ENCODE measurements around the gene ACOT2. TPM values are rescaled to one million over a fixed set of nuclear protein-coding genes. Genes with fewer than 3 reads are reported as not detected.
"Not testable (repeated sequence)": the region's sequence is repeated elsewhere in the genome, so short reads cannot be mapped to it uniquely, and the experiment has no call there.

The ACOT2 gene, protein sequence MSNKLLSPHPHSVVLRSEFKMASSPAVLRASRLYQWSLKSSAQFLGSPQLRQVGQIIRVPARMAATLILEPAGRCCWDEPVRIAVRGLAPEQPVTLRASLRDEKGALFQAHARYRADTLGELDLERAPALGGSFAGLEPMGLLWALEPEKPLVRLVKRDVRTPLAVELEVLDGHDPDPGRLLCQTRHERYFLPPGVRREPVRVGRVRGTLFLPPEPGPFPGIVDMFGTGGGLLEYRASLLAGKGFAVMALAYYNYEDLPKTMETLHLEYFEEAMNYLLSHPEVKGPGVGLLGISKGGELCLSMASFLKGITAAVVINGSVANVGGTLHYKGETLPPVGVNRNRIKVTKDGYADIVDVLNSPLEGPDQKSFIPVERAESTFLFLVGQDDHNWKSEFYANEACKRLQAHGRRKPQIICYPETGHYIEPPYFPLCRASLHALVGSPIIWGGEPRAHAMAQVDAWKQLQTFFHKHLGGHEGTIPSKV
- total RNA-seq: 10 to 100 TPM in 2 of 3 donors, 1 to 10 TPM in 1; 7.2 to 11.4 (median 10.7) TPM

DNA sequence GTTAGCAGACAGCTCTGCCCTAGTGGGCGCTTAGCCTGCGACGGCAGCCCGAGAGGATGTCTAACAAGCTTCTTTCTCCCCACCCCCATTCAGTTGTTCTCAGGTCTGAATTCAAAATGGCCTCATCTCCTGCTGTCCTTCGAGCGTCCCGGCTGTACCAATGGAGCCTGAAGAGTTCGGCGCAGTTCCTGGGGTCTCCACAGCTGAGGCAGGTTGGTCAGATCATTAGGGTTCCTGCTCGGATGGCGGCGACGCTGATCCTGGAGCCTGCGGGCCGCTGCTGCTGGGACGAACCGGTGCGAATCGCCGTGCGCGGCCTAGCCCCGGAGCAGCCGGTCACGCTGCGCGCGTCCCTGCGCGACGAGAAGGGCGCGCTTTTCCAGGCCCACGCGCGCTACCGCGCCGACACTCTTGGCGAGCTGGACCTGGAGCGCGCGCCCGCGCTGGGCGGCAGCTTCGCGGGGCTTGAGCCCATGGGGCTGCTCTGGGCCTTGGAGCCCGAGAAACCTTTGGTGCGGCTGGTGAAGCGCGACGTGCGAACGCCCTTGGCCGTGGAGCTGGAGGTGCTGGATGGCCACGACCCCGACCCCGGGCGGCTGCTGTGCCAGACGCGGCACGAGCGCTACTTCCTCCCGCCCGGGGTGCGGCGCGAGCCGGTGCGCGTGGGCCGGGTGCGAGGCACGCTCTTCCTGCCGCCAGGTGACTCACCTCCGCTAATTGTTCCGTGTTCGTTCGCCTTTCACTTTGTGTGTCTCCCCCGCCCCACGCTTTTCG, at the start of gene ACOT2:
Gene ACOT2, plus strand, starts transcription at position 29 of the 774 bp plus-strand sequence. Its CDS starts 28 bp downstream, at position 57.
- not testable (repeated sequence) for H3K27me3 Mint-ChIP-seq (ENCODE audit: low read depth); H3K9me3 Mint-ChIP-seq
- H3K4me1 Mint-ChIP-seq (ENCODE audit: low read depth): peaks cover 53% of the 10 kb centered on the region
- H3K4me3 Mint-ChIP-seq: peak within 1 kb of the TSS; percentile 95
- peak; percentile 85 for DNase-seq
- peaks cover 24% of the 10 kb centered on the region for H3K36me3 Mint-ChIP-seq (ENCODE audit: insufficient read depth)
- ATAC-seq: peak; percentile 85 to 86

DNA sequence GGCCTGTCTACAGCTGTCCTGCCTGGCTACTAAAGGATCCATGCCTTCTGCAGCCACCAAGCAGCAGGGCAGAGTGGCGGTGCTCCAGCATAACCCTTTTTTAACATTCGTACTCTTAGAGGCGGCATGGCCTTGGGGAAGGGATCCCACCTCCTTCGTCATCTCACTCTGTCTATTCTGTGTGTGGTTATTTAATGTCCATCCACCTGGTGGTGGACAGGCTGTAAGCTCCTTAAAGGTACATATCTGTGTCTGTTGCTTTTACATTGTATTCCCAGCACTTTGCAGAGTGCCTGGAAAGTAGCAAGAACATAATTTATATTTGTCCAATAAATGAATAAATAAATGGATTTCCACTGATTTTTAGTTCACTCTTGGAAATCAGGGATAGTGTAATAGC, 47.8 kb upstream of the ACOT2 start:
- Mint-ChIP-seq H3K27me3 (ENCODE audit: low read depth) (no peaks in the 10 kb centered on the region), H3K4me3 (no peak overlapping the region), H3K9me3 (no peaks in the 10 kb centered on the region), H3K36me3 (ENCODE audit: insufficient read depth) (peaks cover 3% of the 10 kb centered on the region), H3K4me1 (ENCODE audit: low read depth) (no peaks in the 10 kb centered on the region)
- ATAC-seq (no peak), DNase-seq (no peak)

DNA sequence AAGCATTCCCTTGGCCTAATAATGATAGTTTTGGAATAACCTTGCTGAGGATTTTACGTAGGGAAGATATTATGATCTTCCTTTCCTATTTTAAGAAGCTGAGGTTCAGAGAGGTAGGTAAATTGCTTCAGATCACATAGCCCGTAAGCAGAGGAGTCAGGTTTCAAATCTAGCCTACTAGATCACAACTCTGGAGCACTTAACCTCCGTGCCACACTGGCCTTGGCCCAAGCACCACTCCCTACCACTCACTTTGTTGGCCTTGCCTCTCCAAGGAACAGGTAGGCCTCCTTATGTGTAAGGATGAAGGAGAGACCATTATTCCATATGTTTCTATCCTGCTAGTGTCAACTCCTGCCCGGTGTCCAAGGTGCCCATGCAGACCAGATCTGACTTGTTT, 44.5 kb upstream of the ACOT2 start:
- H3K9me3 Mint-ChIP-seq: no peaks in the 10 kb centered on the region
- no peak for DNase-seq

DNA sequence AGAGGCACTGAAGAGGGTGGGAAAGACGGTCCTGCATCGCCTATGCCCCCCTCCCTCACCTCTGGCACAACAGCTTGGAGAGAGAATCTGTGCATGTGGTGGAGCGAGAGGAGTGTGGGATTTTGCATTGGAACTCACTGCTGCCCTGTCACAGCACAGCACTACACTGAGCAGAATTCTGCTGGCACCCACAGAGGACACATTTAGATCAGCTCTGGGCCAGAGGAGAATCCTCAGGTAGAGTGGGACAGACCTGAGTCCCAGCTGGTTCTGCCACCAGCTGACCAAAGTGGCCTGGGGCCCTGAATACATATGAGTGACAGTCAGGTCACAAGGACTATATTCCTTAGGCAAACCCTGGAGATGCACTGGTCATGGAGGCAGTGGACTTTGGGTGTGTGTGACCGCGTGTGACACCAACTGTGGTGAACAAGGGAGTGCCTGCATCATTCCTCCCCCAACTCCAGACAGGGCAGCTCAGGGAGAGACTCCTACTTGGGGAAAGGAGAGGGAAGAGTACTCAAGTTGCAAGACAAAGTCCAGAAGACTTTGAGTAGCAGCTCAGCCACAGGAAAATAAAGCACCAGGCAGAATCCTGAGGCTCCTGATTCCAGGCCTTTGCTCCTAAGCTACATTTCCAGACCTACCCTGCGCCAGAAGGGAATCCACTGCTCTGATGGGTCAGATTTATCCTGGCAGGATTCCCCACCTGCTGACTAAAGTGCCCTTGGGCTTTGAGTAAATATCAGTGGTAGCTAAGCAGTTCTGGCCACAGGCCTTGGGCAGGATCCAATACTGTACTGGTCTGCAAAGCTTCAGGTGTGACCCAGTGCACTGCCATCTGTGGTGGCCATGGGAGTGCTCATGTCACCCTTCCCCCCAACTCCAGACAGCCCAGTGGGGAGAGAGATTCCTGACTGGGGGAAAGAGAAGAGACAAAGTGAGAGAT, 42.7 kb upstream of the ACOT2 start:
- ATAC-seq (no peak), DNase-seq (no peak)
- H3K27me3 Mint-ChIP-seq (ENCODE audit: low read depth): no peaks in the 10 kb centered on the region
- H3K9me3 Mint-ChIP-seq: no peaks in the 10 kb centered on the region
- peaks cover 3% of the 10 kb centered on the region for H3K36me3 Mint-ChIP-seq (ENCODE audit: insufficient read depth)
- H3K4me1 Mint-ChIP-seq (ENCODE audit: low read depth): no peaks in the 10 kb centered on the region
- no peak overlapping the region for H3K4me3 Mint-ChIP-seq

More for the DNA sequence above, 44.5 kb upstream of the ACOT2 start:
- Mint-ChIP-seq H3K27me3 (ENCODE audit: low read depth) (no peaks in the 10 kb centered on the region), H3K4me3 (no peak overlapping the region), H3K36me3 (ENCODE audit: insufficient read depth) (peaks cover 3% of the 10 kb centered on the region), H3K4me1 (ENCODE audit: low read depth) (no peaks in the 10 kb centered on the region)
- no peak for ATAC-seq

DNA sequence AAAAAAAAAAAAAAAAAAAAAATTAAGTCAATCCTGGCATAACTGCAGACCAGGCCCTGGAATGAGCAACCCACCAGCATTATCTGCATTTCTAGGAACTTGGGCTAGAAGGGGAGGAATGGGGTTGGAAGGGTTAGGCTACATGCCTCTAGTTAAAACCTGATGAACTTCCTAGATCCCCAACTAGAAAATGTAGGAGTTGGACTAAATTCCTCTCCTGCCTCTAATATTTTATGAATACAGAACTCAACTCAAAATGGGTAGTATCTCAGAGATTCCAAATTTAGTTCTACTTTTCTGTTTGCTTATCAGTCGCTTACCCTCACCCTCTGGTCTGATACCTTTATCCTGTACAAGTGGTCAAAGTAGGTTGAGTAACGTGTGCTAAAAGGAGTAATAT, 39.7 kb upstream of the ACOT2 start:
- H3K9me3 Mint-ChIP-seq; H3K4me1 Mint-ChIP-seq (ENCODE audit: low read depth); H3K4me3 Mint-ChIP-seq; DNase-seq; H3K27me3 Mint-ChIP-seq (ENCODE audit: low read depth); H3K36me3 Mint-ChIP-seq (ENCODE audit: insufficient read depth); ATAC-seq: not testable (repeated sequence)

DNA sequence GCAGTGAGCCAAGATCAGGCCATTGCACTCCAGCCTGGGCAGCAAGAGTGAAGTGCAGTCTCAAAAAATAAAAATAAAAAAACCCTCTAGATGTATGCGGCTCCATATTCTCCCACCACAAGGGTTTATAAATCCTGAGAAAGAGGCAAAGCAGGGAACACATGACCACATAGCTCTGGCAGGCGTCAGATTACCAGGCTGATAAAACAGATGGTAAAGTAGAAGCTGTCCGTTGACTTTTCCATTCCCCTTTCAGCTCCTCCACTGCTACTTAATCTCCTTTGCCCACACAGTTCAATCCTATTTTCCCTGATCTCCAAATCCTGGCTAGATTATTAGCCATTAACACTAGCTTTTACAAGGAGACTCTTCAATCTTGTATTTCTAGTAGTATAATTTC, 37.0 kb upstream of the ACOT2 start:
- H3K9me3 Mint-ChIP-seq: not testable (repeated sequence)

DNA sequence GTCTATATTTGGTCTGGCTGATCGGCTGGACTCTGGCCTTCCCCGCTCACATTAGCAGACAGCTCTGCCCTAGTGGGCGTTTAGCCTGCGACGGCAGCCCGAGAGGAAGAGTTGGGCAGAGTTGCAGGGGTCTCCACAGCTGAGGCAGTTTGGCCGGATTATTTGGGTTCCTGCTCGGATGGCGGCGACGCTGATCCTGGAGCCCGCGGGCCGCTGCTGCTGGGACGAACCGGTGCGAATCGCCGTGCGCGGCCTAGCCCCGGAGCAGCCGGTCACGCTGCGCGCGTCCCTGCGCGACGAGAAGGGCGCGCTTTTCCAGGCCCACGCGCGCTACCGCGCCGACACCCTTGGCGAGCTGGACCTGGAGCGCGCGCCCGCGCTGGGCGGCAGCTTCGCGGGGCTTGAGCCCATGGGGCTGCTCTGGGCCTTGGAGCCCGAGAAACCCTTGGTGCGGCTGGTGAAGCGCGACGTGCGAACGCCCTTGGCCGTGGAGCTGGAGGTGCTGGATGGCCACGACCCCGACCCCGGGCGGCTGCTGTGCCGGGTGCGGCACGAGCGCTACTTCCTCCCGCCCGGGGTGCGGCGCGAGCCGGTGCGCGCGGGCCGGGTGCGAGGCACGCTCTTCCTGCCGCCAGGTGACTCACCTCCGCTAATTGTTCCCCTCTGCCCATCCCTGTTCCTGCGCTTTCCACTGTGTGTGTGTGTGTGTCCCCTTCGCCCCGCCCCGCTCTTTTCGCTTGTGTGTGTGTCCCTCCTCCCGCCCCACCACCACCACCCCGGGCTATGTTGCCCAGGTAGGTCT, 31.6 kb upstream of the ACOT2 start:
- H3K27me3 Mint-ChIP-seq (ENCODE audit: low read depth); H3K4me1 Mint-ChIP-seq (ENCODE audit: low read depth); H3K9me3 Mint-ChIP-seq; H3K36me3 Mint-ChIP-seq (ENCODE audit: insufficient read depth): not testable (repeated sequence)
- H3K4me3 Mint-ChIP-seq: peak overlapping the region; percentile 50
- ATAC-seq (peak; percentile 56 to 69), DNase-seq (peak; percentile 10)

More for the DNA sequence above, 37.0 kb upstream of the ACOT2 start:
- not testable (repeated sequence) for H3K36me3 Mint-ChIP-seq (ENCODE audit: insufficient read depth); H3K4me1 Mint-ChIP-seq (ENCODE audit: low read depth); H3K4me3 Mint-ChIP-seq; H3K27me3 Mint-ChIP-seq (ENCODE audit: low read depth); DNase-seq; ATAC-seq

DNA sequence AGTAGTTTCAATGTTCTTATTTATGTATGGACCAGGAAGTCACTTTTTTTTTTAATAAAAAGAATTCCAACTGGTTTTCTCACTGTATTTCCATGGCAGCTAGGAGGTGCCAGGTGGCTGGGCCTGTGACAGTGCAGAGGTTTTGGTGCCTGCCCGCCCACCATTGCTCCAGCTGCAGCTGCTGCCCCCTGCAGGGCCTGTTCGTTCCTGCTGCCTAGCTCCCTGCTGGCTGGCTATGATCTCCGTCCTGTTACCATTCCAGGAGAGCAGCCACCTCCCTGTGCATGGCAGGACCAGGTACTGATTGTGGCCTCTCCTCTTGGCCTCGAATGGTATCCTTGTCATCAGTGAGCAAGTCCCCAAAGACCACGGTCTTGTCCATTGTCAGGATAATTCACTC, 30.0 kb upstream of the ACOT2 start:
- H3K36me3 Mint-ChIP-seq (ENCODE audit: insufficient read depth); H3K27me3 Mint-ChIP-seq (ENCODE audit: low read depth); H3K9me3 Mint-ChIP-seq; H3K4me3 Mint-ChIP-seq; H3K4me1 Mint-ChIP-seq (ENCODE audit: low read depth): not testable (repeated sequence)
- peak; percentile 53 for DNase-seq
- ATAC-seq: peak; percentile 89 to 94

DNA sequence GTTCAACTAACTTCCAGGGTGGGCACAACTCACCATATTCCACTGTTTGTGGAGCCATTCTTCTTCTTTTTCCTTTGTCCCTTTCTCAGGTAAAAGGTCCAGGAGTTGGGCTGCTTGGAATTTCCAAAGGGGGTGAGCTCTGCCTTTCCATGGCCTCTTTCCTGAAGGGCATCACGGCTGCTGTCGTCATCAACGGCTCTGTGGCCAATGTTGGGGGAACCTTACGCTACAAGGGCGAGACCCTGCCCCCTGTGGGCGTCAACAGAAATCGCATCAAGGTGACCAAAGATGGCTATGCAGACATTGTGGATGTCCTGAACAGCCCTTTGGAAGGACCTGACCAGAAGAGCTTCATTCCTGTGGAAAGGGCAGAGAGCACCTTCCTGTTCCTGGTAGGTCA, 26.1 kb upstream of the ACOT2 start:
- not testable (repeated sequence) for H3K9me3 Mint-ChIP-seq; H3K27me3 Mint-ChIP-seq (ENCODE audit: low read depth); H3K36me3 Mint-ChIP-seq (ENCODE audit: insufficient read depth); H3K4me3 Mint-ChIP-seq; H3K4me1 Mint-ChIP-seq (ENCODE audit: low read depth); DNase-seq
- ATAC-seq: peak in 1 of 2 donors; percentile 38

DNA sequence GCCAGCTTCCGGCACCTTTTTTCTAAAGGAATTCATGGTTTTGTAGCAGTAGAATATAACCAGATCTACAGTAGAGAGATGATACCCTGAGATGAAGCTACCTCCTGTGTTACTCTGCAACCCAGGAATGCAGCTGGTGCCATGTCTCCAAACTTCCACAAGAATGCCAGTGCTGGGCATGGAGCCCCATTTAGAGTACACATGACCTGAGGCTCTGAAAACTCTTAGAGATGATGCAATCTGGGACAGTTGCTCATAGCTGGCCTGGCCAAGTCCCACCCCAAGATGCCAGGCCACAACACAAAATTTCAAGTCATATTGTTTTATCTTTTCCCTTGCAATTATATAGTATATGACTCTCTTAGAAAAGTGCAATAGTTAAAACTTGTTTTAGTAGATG, 23.7 kb upstream of the ACOT2 start:
- H3K9me3 Mint-ChIP-seq; H3K27me3 Mint-ChIP-seq (ENCODE audit: low read depth); H3K4me1 Mint-ChIP-seq (ENCODE audit: low read depth); DNase-seq; ATAC-seq; H3K36me3 Mint-ChIP-seq (ENCODE audit: insufficient read depth); H3K4me3 Mint-ChIP-seq: not testable (repeated sequence)

DNA sequence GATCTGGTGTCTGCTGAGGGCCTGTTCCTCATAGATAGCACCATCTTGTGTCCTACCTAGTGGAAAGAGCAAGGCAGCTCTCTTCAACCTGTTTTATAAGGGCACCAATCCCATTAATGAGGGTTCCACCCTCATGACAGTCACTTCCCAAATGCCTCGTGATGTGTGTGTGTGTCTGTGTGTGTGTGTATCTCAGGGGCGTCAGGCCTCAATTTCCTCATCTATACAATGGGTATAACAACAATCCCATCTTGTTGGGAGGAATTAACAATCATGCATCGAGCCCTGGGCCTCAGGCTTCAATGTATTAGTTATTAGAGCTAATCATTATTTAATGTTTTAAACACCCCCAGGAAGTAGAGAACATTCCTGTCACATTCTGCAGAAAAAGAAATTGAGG, 19.9 kb upstream of the ACOT2 start:
- H3K4me1 Mint-ChIP-seq (ENCODE audit: low read depth); H3K36me3 Mint-ChIP-seq (ENCODE audit: insufficient read depth); H3K9me3 Mint-ChIP-seq; H3K27me3 Mint-ChIP-seq (ENCODE audit: low read depth); H3K4me3 Mint-ChIP-seq; DNase-seq; ATAC-seq: not testable (repeated sequence)

DNA sequence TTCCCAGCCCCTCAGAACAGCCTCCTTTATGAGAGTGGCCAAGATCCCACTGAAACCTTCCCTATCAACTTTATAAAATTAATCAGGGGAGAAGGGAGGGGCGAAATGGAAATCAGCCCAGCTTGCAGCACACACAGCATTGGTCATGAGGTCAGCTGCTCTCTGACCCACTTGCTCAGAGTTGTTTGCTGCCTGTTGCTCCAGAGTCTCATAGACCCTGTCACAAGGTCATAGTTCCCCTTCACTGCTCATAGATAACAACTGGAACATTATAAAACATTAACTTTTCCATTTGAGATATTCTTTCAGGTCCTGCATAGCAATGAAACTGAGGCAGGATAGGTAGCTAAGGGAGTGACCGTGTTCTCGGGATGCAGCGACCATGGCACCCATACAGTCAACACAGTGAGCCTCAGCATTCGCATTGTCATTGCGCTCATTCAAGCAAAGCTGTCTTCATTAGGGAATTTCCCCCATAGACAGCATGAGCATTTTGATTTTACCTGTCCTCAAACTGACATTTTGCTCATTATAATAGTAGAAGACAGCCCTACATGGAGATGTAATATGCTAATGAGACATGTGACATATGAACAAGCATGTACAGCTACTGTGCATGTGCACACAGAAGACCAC, 19.0 kb upstream of the ACOT2 start:
- H3K9me3 Mint-ChIP-seq; DNase-seq; H3K27me3 Mint-ChIP-seq (ENCODE audit: low read depth); H3K36me3 Mint-ChIP-seq (ENCODE audit: insufficient read depth); ATAC-seq; H3K4me3 Mint-ChIP-seq; H3K4me1 Mint-ChIP-seq (ENCODE audit: low read depth): not testable (repeated sequence)

DNA sequence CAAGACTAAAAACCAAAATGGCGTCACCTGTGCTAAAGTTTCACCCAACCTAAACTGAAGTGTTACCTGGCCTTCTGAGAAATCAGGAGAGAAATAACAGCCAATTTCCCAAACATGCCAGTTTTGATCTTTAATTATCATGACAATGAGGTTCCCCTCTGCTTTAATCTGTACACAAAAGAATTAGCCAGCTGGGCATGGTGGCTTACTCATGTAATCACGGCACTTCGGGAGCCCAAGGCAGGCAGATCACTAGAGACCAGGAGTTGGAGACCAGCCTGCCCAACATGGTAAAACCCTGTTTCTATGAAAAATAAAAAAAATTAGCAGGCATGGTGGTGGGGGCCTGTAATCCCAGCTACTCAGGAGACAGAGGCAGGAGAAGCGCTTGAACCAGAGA, 15.2 kb upstream of the ACOT2 start:
- no peaks in the 10 kb centered on the region for H3K9me3 Mint-ChIP-seq
- DNase-seq (no peak), ATAC-seq (no peak)
- no peaks in the 10 kb centered on the region for H3K36me3 Mint-ChIP-seq (ENCODE audit: insufficient read depth)
- no peaks in the 10 kb centered on the region for H3K27me3 Mint-ChIP-seq (ENCODE audit: low read depth)
- no peaks in the 10 kb centered on the region for H3K4me1 Mint-ChIP-seq (ENCODE audit: low read depth)
- no peak overlapping the region for H3K4me3 Mint-ChIP-seq
